HCT116 (cell line): Measurements from ENCODE around the gene BARD1. TPM values are rescaled to one million over a fixed set of nuclear protein-coding genes. Genes with fewer than 3 reads are reported as not detected.

Experiments
- ATAC-seq: fragments of 200-7000 bp; cut with Tn5 transposase; 2 replicates; pipeline ENCODE4 v1.9.1; 2020; ENCODE audit warnings: mild to moderate bottlenecking, moderate library complexity
- BruUV-seq: library from RNA; stranded (reverse); fragments of 400-500 nt; replicated peaks from 2 replicates; lab custom pipeline; 2021; lab: Mats Ljungman, UMichigan
- CTCF ChIA-PET: fragments of 300-600 bp; sonication (Branson Sonifier 250); formaldehyde crosslinking; loops from one replicate; lab custom pipeline; 2021; ENCODE audit warnings: antibody characterized with exemption; lab: Charles Lee
- POLR2A ChIA-PET: fragments of 300-600, 350-600 bp; sonication (Branson Sonifier 250); formaldehyde crosslinking; loops from one replicate; lab custom pipeline; 2021; ENCODE audit warnings: antibody characterized with exemption; lab: Charles Lee
- RAD21 ChIA-PET, 2 experiments: fragments of 300-600 bp; sonication (Branson Sonifier 250); formaldehyde crosslinking; loops; one replicate each; lab custom pipeline; 2023; ENCODE audit warnings: low total read pairs in 2 of 2; ENCODE audit not compliant: uncharacterized antibody in 2 of 2, unreplicated experiment in 2 of 2, low non-redundant PET in 1 of 2; lab: Charles Lee
- DNase-seq: peaks from one replicate; pipeline ENCODE4 v3.0.0-alpha.2; 2010; ENCODE audit warnings: low read depth, low spot score
- H2AFZ ChIP-seq: fragments of 200-600 bp; shearing (Covaris generic), sonication (generic); 2 replicates; pipeline ENCODE4 v1.6.1; 2017; ENCODE audit warnings: low read depth, mixed run types, mixed read lengths, antibody characterized with exemption, low read length; ENCODE audit not compliant: poor library complexity, severe bottlenecking
- H3K27ac ChIP-seq: 2 replicates; pipeline ENCODE4 v1.5.1; 2012; ENCODE audit warnings: low read depth, low read length
- H3K27me3 ChIP-seq: fragments of 200-600 bp; sonication (generic); 2 replicates; pipeline ENCODE4 v1.6.1; 2016; ENCODE audit warnings: mixed run types, low read length, mixed read lengths; ENCODE audit not compliant: insufficient read depth
- H3K36me3 ChIP-seq, 2 experiments: fragments of 200-500 bp in 1 of 2; fragments of 200-600 bp in 1 of 2; sonication (Bioruptor generic) in 1 of 2; sonication (generic) in 1 of 2; 2 replicates each; pipeline versions ENCODE4 v1.5.1 to v1.6.1; 2014 to 2016; ENCODE audit warnings: low read length in 2 of 2, inconsistent platforms in 1 of 2, mixed read lengths in 1 of 2, mixed run types in 1 of 2; ENCODE audit not compliant: insufficient read depth in 2 of 2, control insufficient read depth in 1 of 2
- H3K4me1 ChIP-seq, 2 experiments: fragments of 200-600 bp in 1 of 2; sonication (generic) in 1 of 2; 2 replicates each; pipeline versions ENCODE4 v1.5.1 to v1.6.1; 2012 to 2017; ENCODE audit warnings: low read length in 2 of 2, inconsistent platforms in 1 of 2, mild to moderate bottlenecking in 1 of 2, mixed read lengths in 1 of 2, mixed run types in 1 of 2, moderate library complexity in 1 of 2; ENCODE audit not compliant: insufficient read depth in 2 of 2, control insufficient read depth in 1 of 2
- H3K4me2 ChIP-seq: fragments of 200-600 bp; sonication (generic); 2 replicates; pipeline ENCODE4 v1.6.1; 2017; ENCODE audit warnings: mixed run types, low read length, mixed read lengths
- H3K4me3 ChIP-seq, 2 experiments: fragments of 200-600 bp in 1 of 2; sonication (generic) in 1 of 2; replicated peaks in 1 of 2; 2 replicates each; pipeline ENCODE4 v1.5.1; 2011 to 2016; ENCODE audit warnings: low read length in 2 of 2, control low read depth in 1 of 2, low read depth in 1 of 2, mild to moderate bottlenecking in 1 of 2, mixed read lengths in 1 of 2, mixed run types in 1 of 2
- H3K79me2 ChIP-seq: fragments of 200-600 bp; sonication (generic); 2 replicates; pipeline ENCODE4 v1.6.1; 2017; ENCODE audit warnings: mild to moderate bottlenecking, mixed run types, low read length, moderate library complexity, mixed read lengths; ENCODE audit not compliant: insufficient read depth
- H3K9ac ChIP-seq: fragments of 200-600 bp; sonication (generic); 2 replicates; pipeline ENCODE4 v1.6.1; 2016; ENCODE audit warnings: low read length, mixed read lengths
- H3K9me2 ChIP-seq: fragments of 200-600 bp; sonication (generic), shearing (Covaris generic); 2 replicates; pipeline ENCODE4 v1.6.1; 2017; ENCODE audit warnings: mixed run types, mild to moderate bottlenecking, moderate library complexity; ENCODE audit not compliant: insufficient read depth
- H3K9me3 ChIP-seq, 2 experiments: fragments of 200-500 bp in 1 of 2; fragments of 200-600 bp in 1 of 2; sonication (Bioruptor generic) in 1 of 2; sonication (generic) in 1 of 2; 2 replicates each; pipeline ENCODE4 v1.6.1; 2014 to 2017; ENCODE audit warnings: low read length in 2 of 2, mixed read lengths in 2 of 2, inconsistent platforms in 1 of 2, low read depth in 1 of 2, mild to moderate bottlenecking in 1 of 2, mixed run types in 1 of 2, moderate library complexity in 1 of 2; ENCODE audit not compliant: control insufficient read depth in 1 of 2, insufficient read depth in 1 of 2
- H4K20me1 ChIP-seq: fragments of 200-600 bp; sonication (generic), shearing (Covaris generic); 2 replicates; pipeline ENCODE4 v1.6.1; 2017; ENCODE audit warnings: mixed run types, mild to moderate bottlenecking, moderate library complexity; ENCODE audit not compliant: insufficient read depth
- ATF3 ChIP-seq: IDR thresholded peaks from 2 replicates; pipeline ENCODE4 v1.6.1; 2012
- CBX3 ChIP-seq: IDR thresholded peaks from 2 replicates; pipeline ENCODE4 v1.6.1; 2012; ENCODE audit warnings: low read depth
- CEBPB ChIP-seq: IDR thresholded peaks from 2 replicates; pipeline ENCODE4 v1.6.1; 2012; ENCODE audit warnings: low read depth
- EGR1 ChIP-seq: IDR thresholded peaks from 2 replicates; pipeline ENCODE4 v1.6.1; 2012; ENCODE audit warnings: low read depth
- EZH2 ChIP-seq: fragments of 200-600 bp; sonication (generic); IDR thresholded peaks from 2 replicates; pipeline ENCODE4 v1.6.1; 2017; ENCODE audit warnings: antibody characterized with exemption, mixed run types
- EZH2phosphoT487 ChIP-seq: fragments of 200-600 bp; IDR thresholded peaks from 2 replicates; pipeline ENCODE4 v1.6.1; 2018; ENCODE audit warnings: antibody characterized with exemption, borderline replicate concordance
- FOSL1 ChIP-seq: IDR thresholded peaks from 2 replicates; pipeline ENCODE4 v1.6.1; 2012; ENCODE audit warnings: low read depth
- JUND ChIP-seq: IDR thresholded peaks from 2 replicates; pipeline ENCODE4 v1.6.1; 2012
- POLR2A ChIP-seq: IDR thresholded peaks from 2 replicates; pipeline ENCODE4 v1.7.0; 2011; ENCODE audit warnings: borderline replicate concordance; ENCODE audit not compliant: insufficient read depth, insufficient read length; ENCODE audit errors: extremely low read depth
- POLR2AphosphoS5 ChIP-seq: IDR thresholded peaks from 2 replicates; pipeline ENCODE4 v1.6.1; 2011; ENCODE audit warnings: mild to moderate bottlenecking, low read depth, low read length, moderate library complexity
- RAD21 ChIP-seq: IDR thresholded peaks from 2 replicates; pipeline ENCODE4 v1.6.1; 2012; ENCODE audit warnings: low read depth, mild to moderate bottlenecking
- SP1 ChIP-seq: IDR thresholded peaks from 2 replicates; pipeline ENCODE4 v1.6.1; 2012; ENCODE audit warnings: low read depth
- TCF7L2 ChIP-seq: IDR thresholded peaks from 2 replicates; pipeline ENCODE4 v1.7.0; 2011; ENCODE audit warnings: borderline replicate concordance, inconsistent platforms; ENCODE audit not compliant: insufficient read depth, insufficient read length; ENCODE audit errors: extremely low read depth
- YY1 ChIP-seq: IDR thresholded peaks from 2 replicates; pipeline ENCODE4 v1.6.1; 2011; ENCODE audit warnings: low read length, low read depth, moderate library complexity, mild to moderate bottlenecking; ENCODE audit not compliant: insufficient replicate concordance; ENCODE audit errors: extremely low read depth
- ZNF274 ChIP-seq: fragments of 200-500 bp; sonication (Bioruptor generic); IDR thresholded peaks from 2 replicates; pipeline ENCODE4 v1.6.1; 2014; ENCODE audit warnings: mild to moderate bottlenecking, low read depth, low read length, inconsistent platforms
- intact Hi-C: fragments of 100-400 bp; cut with micrococcal nuclease; formaldehyde crosslinking; loops from 2 replicates; pipeline ENCODE4 v1.10.0; 2022
- total RNA-seq: library from RNA; stranded (reverse); gene quantifications from one replicate; pipeline ENCODE4 v1.2.1, GENCODE V29; 2021; ENCODE audit not compliant: unreplicated experiment
- TF ChIP-seq, protein P1 (sequence below): IDR thresholded peaks from 2 replicates; pipeline ENCODE4 v1.6.1; 2011; ENCODE audit warnings: mild to moderate bottlenecking, low read length, moderate library complexity; ENCODE audit not compliant: insufficient replicate concordance; ENCODE audit errors: extremely low read depth
- TF ChIP-seq, protein P2 (sequence below): IDR thresholded peaks from 2 replicates; pipeline ENCODE4 v1.6.1; 2012; ENCODE audit warnings: low read depth
- TF ChIP-seq, protein P3 (sequence below), 3 experiments: fragments of 200-600 bp in 1 of 3; sonication (generic) in 1 of 3; IDR thresholded peaks in 2 of 3; conservative IDR thresholded peaks in 1 of 3; 2 replicates each; pipeline ENCODE4 v1.5.1; 2012 to 2017; ENCODE audit warnings: low read depth in 2 of 3, low read length in 2 of 3, antibody characterized with exemption in 1 of 3, borderline replicate concordance in 1 of 3, control low read depth in 1 of 3, mild to moderate bottlenecking in 1 of 3, mixed read lengths in 1 of 3, mixed run types in 1 of 3, moderate library complexity in 1 of 3; ENCODE audit not compliant: insufficient read depth in 1 of 3

The BARD1 gene
- total RNA-seq, 1 experiment from 2014 or later, result 19.3 TPM

DNA sequence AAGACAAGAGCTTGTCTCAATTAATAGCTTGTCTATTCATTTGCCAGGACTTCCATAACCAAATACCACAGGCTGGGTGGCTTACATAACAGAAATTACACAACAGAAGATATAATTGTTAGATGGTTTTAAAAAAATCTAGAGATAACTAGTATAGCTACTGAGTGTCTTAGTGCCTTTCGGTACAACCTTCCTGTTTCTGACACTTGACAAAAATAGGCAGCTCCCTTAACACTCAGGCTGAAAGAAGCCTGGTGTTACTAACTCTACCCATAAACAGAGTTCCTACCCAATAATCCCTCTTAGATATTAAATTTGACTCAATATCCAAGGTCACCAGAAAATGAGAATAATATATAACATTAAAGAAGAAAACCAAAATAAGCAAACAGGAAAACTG, 129.7 kb downstream of the BARD1 start:
- Histone ChIP-seq H3K79me2 (no peaks in the 10 kb centered on the region), H3K27ac (no peak overlapping the region), H3K4me2 (no peak overlapping the region), H3K9ac (no peak overlapping the region)
- no peak for TF ChIP-seq RAD21
- TF ChIP-seq YY1, result no peak
- TF ChIP-seq EZH2, result no peak
- TF ChIP-seq POLR2AphosphoS5, result no peak
- TF ChIP-seq CEBPB, result no peak
- TF ChIP-seq ZNF274, result no peak
- TF ChIP-seq, protein P1, sequence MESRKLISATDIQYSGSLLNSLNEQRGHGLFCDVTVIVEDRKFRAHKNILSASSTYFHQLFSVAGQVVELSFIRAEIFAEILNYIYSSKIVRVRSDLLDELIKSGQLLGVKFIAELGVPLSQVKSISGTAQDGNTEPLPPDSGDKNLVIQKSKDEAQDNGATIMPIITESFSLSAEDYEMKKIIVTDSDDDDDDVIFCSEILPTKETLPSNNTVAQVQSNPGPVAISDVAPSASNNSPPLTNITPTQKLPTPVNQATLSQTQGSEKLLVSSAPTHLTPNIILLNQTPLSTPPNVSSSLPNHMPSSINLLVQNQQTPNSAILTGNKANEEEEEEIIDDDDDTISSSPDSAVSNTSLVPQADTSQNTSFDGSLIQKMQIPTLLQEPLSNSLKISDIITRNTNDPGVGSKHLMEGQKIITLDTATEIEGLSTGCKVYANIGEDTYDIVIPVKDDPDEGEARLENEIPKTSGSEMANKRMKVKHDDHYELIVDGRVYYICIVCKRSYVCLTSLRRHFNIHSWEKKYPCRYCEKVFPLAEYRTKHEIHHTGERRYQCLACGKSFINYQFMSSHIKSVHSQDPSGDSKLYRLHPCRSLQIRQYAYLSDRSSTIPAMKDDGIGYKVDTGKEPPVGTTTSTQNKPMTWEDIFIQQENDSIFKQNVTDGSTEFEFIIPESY, result no peak
- TF ChIP-seq ATF3, result no peak
- TF ChIP-seq, protein P2, sequence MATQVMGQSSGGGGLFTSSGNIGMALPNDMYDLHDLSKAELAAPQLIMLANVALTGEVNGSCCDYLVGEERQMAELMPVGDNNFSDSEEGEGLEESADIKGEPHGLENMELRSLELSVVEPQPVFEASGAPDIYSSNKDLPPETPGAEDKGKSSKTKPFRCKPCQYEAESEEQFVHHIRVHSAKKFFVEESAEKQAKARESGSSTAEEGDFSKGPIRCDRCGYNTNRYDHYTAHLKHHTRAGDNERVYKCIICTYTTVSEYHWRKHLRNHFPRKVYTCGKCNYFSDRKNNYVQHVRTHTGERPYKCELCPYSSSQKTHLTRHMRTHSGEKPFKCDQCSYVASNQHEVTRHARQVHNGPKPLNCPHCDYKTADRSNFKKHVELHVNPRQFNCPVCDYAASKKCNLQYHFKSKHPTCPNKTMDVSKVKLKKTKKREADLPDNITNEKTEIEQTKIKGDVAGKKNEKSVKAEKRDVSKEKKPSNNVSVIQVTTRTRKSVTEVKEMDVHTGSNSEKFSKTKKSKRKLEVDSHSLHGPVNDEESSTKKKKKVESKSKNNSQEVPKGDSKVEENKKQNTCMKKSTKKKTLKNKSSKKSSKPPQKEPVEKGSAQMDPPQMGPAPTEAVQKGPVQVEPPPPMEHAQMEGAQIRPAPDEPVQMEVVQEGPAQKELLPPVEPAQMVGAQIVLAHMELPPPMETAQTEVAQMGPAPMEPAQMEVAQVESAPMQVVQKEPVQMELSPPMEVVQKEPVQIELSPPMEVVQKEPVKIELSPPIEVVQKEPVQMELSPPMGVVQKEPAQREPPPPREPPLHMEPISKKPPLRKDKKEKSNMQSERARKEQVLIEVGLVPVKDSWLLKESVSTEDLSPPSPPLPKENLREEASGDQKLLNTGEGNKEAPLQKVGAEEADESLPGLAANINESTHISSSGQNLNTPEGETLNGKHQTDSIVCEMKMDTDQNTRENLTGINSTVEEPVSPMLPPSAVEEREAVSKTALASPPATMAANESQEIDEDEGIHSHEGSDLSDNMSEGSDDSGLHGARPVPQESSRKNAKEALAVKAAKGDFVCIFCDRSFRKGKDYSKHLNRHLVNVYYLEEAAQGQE, result no peak
- TF ChIP-seq, protein P3, sequence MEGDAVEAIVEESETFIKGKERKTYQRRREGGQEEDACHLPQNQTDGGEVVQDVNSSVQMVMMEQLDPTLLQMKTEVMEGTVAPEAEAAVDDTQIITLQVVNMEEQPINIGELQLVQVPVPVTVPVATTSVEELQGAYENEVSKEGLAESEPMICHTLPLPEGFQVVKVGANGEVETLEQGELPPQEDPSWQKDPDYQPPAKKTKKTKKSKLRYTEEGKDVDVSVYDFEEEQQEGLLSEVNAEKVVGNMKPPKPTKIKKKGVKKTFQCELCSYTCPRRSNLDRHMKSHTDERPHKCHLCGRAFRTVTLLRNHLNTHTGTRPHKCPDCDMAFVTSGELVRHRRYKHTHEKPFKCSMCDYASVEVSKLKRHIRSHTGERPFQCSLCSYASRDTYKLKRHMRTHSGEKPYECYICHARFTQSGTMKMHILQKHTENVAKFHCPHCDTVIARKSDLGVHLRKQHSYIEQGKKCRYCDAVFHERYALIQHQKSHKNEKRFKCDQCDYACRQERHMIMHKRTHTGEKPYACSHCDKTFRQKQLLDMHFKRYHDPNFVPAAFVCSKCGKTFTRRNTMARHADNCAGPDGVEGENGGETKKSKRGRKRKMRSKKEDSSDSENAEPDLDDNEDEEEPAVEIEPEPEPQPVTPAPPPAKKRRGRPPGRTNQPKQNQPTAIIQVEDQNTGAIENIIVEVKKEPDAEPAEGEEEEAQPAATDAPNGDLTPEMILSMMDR (IDR thresholded peaks at IDR 0.05 in 2 of 3, conservative IDR thresholded peaks at IDR 0.05 in 1 of 3; ENCODE audit: borderline replicate concordance in 1 of 3, insufficient read depth in 1 of 3, low read depth in 2 of 3, low read length in 2 of 3), result no peak
- TF ChIP-seq TCF7L2, result no peak
- TF ChIP-seq SP1, result no peak
- TF ChIP-seq FOSL1, result no peak
- TF ChIP-seq POLR2A, result no peak
- no peak for TF ChIP-seq JUND
- TF ChIP-seq CBX3, result no peak
- TF ChIP-seq EZH2phosphoT487, result no peak
- TF ChIP-seq EGR1, result no peak
- TF ChIP-seq, all 23 proteins: peak for 0
- ATAC-seq (no peak), DNase-seq (no peak)
- no peaks in the 10 kb centered on the region for H3K27me3 ChIP-seq
- H3K9me3 ChIP-seq, result no peaks in the 10 kb centered on the region
- intact Hi-C loops, result no loop called here
- no peaks in the 10 kb centered on the region for H4K20me1 ChIP-seq
- ChIA-PET CTCF (no interaction called here), RAD21 (no interaction called here), POLR2A (no interaction called here)
- no peaks in the 10 kb centered on the region for H3K36me3 ChIP-seq
- no peak overlapping the region for H3K4me3 ChIP-seq
- H2AFZ ChIP-seq, result no peak overlapping the region
- BruUV-seq, result no TSS peak
- no peaks in the 10 kb centered on the region for H3K9me2 ChIP-seq
- no peaks in the 10 kb centered on the region for H3K4me1 ChIP-seq
